ENCODE results near the gene TNFAIP3. TPM values are rescaled to one million over a fixed set of nuclear protein-coding genes. Genes with fewer than 3 reads are reported as not detected.

TNFAIP3 gene
- total RNA-seq, 1 experiment from 2014 or later = 0.75 TPM

Other genes with a start within 250 kb of the TNFAIP3 start
- gene PERP, start 240.2 kb downstream of the TNFAIP3 start, total RNA-seq (2014; rRNA removed; shearing (Covaris generic)) = 4.4 and 9.1 TPM in 2 replicates